Fibroblast of peridontal ligament (primary cell): ENCODE data around the gene NRG2.

Experiments used
- DNase-seq: peaks from one replicate; pipeline ENCODE4 v3.0.0-alpha.2; 2010; ENCODE audit errors: extremely low read depth

NRG2 gene

DNA sequence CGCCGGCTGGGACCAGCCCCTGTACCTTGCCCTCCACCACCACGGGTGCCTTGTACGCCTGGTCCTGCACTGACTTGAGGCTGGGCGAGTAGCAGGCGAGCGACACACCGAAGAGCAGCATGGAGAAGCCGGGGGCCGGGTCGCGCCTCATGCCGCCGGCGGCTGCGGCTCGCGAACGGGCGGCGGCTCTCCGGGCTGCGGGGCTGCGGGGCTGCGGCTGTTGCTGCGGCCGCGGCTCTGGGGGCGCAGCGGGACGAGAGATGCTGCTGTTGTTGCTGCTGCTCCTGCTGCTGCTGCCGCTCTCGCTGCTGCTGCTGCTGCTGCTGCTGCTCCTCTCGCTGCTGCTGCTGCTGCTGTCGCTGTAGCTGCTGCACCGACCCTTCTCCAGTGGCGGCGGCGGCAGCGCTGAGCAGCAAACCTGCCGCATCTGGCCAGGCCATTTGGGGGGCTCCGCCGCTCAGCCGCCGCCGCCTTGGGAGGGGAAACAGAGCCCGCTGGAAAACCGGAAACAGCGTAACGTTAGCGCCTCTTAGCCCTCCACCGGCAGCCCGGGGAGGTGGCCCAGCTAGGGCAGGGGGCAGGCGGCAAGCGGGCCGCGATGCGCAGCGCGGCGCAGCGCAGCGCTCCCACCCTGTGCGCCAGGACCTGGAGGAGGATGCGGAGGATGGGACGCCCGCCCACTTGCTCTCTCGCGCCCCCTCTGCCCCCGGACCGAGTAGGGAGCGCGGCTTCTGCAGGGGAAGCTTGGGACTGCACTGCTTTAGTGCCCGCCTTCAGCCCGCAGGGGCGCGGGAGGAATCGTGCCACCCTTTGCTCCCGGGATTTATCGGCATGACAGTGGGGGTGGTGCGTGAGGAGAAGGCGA, at the start of gene NRG2:
NRG2 (minus strand) TSS at position 657 of the 865 bp plus-strand sequence.
- peak; percentile 53 for DNase-seq

DNA sequence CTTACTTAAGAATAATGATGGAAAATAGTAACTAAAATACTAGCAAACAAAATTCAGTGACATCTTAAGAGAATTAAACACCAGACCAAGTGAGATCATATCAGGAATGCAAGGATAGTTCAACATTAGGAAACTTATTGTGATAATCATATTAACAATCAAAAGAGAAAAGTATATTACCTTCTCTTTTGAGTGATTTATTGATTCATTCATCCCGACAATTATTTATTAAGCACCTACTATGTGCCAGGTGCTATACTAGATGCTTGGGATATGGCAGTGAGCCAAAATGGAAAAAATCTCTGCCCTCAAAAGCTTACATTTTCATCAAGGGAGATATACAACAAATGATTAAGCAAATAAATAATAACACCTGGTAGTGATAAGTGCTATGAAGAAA, 47.2 kb upstream of the NRG2 start:
- no peak for DNase-seq

DNA sequence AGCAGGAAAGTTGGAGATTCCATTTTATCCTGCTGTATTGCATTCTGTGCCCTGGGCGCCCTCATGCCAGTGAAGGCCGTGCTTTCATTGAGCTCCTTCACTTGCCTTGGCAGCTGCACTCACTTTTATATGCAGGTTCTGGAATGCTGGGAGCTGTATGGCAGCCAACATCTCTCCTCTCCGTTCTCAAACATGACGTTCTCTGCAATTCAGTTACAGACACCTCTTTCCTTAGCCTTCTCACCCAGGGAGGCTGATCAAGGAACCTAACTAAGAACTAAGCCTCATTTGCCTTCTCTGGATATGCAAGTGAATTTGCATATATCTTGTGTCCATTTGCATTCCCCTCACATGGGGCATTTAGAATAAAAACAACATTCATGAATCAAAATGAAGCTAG, 41.4 kb upstream of the NRG2 start:
- no peak for DNase-seq

DNA sequence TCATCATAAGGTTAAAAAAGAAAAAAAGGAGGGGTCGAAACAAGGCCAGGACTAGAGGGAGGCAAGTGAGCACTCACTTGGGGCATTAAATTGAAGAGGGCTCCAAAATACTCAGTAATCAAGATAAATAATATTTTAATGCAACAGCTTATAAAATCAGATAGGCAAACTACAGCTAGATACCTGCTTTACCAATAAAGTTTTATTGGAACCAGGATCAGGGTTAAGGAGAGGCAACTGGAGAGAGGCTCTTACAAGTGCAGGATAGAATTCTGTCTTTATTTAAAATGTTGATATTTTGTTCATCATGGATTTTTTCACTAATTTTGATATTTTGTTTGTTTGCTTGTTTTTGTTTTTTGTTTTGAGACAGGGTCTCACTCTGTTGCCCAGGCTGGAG, 40.6 kb upstream of the NRG2 start:
- DNase-seq = no peak

DNA sequence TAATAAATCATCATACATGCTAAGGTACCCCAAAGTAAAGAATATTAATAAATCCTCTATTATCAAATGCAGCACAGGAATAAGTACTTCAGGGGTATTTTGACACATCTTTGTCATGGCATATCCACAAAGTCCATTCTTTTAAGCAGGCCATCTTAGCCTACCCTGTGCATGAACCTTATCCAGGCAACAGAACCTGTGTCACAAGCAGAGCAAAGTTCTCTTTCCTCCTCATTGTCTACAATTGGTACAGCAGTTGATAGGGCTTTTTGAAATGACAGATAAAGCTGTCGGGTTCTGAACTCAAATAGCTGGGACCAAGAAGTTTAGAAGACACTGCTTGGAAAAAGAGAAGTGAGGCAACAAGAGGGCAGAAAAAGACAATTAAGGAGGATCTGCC, 40.0 kb upstream of the NRG2 start:
- no peak for DNase-seq

DNA sequence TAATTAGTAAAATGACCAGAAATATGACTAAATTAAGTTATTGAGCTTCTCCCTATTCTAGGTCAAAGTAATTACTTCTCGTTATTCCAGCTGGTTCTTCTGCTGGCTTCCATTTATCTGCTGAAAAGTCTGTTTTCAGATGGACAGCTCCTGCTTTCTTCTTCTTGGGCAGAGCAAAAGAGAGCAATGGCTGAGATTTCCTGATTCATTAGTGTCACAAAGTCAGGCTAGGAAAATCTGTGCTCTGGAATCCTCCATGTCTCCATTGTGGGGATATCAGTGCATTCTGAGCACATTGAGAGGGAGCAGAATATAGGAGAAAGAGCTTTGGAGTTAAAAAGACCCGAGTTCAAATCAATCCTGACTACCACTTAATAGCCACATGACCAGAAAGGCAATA, 33.7 kb upstream of the NRG2 start:
- peak; percentile 5 for DNase-seq

DNA sequence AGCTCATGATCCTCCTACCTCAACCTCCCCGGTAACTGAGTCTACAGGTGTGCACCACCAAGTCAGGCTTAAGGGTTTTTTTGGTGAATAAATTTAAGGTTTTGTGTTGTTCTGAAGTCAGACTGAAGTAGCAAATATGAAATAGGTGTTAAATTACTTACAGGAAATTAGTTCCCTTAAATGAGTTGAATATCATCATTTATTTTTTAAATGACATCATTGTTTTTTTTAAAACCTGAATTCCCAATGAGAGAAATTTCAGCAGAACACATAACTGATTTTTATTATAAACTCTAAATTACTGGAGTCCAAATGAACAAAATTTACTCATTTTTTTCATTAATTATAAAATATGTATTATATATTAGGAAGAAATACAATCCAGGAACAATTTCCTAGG, 33.0 kb upstream of the NRG2 start:
- no peak for DNase-seq

DNA sequence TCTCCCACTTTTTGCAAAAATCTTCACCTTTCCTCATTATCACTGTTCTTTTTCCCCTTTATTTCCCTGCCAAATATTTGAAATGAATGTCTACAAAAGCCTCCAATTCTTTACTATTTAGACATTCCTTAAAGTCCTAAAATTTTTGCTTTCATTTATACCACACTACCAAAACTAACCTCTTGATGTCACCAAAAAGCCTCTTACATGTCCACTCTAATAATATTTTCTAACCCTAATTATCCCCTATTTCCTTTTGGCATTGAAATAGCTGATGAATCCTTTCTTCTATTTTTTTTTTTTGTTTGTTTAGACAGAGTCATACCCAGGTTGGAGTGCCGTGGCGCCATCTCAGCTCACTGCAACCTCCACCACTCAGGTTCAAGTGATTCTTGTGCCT, 32.3 kb upstream of the NRG2 start:
- DNase-seq = peak; percentile 47

DNA sequence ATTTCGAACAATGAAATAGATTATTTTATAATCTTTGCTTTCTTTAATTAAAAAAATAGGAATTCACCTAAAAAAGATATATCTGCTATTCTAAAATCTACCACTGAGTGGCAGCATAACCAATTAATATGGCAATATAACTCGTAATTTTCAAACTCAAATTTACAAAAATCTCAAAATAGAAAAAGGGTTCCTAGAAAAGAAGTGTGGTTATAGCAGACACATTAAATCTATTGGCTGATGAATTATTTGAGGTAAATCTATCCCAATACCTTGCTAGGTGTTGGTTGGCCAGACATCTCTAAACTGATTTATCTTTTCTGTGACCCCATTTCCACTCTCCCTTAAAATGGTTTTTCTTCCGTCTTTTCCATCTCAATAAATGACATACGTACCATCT, 30.2 kb upstream of the NRG2 start:
- DNase-seq = peak; percentile 62

DNA sequence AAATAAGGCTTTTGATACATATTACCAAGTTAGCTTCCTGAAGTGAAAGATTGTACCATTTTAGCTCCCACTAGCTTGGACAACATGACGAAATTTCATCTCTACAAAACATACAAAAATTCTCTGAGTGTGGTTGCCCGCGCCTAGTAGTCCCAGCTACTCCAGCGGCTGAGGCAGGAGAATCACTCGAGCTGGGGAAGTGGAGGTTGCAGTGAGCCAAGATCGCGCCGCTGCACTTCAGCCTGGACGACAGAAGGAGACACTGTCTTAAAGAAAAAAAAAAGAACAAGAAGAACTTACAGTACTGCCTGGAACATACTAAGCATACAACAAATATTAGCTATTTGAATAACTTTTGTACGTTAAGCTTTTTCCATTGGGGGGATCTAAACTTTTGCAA, 29.7 kb upstream of the NRG2 start:
- no peak for DNase-seq

DNA sequence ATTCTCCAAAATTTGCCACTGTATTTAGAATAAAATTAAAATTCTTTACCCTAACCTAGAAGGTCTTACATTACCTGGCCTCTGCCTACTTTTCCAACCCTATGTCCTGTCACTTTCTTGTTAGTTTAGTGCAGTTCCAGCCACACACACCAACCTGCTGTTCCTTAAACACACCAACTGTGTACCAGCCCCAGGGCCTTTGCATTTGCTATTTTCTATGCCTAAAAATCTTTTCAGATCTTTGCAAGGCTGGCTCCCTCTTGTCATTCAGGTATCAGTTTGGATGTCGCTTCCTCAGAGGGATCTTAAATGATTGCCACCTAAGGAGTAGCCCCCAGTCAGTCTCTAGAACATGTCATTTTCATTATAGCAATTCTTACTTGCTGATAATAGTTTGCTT, 17.7 kb upstream of the NRG2 start:
- DNase-seq = no peak

DNA sequence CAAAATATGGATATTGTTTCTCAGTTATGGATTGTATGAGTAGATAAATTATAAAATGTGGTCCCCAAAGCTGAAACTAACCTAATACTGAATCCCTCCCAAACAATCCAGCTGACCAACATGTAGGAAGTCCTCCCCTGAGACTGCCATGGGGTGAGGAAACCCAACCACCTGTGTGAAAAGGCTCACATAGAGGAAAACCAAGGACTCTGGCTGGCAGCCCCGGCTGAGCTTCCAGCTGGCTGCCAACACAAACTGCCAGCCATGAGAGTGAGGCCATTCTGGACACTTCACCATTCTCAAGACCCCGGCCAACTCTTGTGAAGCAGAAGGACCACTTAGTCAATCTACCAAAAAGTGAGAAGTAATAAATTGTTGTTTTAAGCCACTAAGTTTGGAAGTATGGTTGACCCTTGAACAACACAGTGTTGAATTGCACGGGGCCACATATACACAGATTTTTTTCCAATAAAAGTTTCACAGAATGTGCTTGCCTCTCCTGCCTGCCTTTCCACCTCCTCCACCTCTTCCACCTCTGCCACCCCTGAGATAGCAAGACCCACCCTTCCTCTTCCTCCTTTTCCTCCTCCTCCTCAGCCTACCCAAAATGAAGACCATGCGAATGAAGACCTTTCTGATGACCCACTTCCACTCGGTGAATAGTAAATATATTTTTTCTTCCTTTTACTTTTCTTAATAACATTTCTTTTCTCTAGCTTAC, 15.3 kb upstream of the NRG2 start:
- no peak for DNase-seq

DNA sequence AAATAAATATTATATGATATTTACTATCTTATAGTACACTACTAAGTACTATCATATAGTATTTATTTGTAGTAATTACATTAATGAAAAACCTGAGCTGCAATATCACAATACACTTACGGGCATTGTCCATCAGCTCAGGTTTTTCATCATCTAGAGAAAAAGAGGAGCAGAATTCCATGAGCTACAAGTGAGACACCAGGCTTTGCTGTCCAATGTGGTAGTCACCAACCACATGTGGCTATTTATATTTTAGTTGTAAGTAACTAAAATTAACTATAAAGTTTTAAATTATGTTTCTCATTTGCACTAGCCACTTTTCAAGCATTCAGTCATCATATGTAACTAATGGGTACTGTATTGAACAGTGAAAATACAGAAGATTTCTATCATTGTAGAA, 13.8 kb upstream of the NRG2 start:
- DNase-seq = no peak

DNA sequence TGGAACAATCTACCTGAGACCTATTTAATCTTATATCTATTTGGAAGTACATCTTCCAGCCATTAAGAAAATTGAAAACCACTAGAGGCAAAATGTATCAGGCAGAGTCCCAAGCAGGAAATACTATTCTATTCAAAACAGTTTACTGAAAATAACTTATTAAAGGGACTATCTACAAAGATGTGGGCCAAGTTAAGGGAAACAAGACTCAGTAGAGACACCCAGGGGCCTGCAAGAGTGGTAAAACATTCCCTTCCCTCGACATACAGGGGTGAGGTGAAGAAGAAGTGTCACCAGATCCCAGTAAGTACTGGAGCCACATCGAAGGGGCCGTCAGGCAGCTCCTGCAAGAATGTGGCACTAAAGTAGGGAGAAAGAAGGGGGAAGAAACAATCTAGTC, 12.1 kb upstream of the NRG2 start:
- DNase-seq = no peak

DNA sequence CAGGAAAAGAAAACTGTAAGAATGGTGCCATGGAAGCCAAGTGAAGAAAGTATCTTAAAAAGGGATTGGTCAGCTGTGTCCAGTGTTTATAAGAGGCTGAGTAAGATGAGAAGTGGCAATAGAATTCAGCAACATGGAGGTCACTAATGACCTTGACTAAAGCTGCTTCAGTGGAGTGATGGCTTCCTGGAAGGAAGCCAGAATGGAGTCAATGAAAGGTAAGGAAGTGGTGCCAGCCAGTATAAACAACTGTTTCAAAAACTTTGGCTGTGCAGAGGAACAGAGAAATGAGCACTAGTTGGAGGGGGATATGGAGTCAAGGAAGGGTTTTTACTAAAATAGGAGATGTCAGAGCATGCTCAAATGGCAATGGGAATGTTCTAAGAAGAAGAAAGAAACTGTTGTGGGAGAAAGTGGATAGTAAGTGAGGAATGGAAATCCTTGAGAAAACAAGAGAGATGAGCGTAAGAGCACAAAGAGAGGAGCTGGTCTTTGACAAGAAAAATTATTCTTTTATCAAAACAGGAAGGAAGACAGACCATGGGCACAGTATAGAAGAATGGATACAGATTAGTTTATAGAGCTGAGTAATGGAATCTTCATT, 11.1 kb upstream of the NRG2 start:
- DNase-seq = no peak

DNA sequence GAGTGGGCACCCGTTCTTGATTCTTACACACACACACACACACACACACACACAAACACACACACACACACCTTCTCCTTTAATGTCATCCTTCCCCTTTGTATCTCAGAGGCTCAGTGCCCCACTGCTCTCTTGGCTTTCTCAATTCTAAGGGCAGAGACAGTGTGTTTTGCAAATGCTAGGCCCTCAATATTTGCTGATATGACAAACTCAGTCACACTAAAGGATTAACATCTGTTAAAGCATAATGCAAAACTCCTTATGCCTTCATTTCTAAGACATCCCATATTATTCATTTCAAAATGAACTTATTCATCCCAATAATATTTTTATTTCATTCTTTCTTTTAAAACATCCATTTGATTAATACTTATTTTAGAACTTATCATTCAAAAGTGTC, 8.9 kb upstream of the NRG2 start:
- no peak for DNase-seq

DNA sequence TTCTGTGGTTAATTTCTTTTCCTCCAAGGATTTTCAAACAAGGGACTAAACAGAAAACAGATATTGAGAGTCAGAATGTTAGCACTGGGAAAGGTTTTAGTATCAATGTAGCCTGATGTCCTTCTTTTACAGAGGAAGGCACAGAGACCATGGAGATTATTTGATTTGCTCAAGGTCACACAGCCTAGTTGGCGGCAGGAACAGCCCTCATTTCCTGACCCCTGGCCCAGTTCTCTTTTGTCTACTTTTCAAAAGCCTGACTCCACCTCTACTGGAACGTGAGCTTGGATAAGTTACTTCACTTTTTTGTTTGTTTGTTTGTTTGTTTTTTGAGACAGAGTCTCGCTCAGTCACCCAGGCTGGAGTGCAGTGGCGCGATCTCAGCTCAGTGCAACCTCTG, 6.6 kb upstream of the NRG2 start:
- no peak for DNase-seq

DNA sequence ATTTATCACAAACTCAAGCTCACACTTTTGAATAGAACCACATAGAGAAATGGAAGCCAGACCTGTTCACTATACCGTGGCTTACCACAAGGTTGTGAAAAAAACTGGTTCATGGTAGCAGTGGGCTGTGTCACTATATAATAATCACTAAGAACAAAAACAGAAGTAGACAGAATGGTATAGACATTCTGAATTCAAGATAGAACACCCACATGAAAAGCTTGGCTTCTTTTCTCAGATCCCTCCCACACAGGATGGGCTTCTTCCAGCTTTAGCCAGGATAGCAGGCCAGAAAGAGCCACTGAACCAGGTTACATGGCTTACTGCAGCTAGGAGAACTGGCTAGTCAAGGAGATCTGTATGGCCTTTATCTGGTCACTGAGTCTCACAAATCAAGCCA, 6.1 kb upstream of the NRG2 start:
- no peak for DNase-seq

DNA sequence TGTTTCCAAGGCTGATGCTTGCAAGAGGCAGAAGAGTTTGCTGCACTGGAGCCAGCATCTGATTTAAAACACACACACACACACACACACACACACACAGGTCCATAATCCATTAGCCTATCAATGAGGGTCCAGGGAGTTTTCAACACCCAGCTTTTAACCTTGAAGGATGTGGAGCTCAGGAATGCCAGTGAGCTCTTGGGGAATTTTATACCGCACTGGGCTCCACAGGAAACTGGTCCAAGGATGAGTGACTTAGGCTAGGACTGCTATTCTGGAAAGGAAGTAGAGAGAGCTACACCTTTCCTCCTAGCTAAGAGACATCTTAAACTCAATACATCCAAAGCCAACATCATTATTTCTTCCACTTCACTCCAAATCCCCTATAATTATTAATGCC, 942 bp upstream of the NRG2 start:
- no peak for DNase-seq

DNA sequence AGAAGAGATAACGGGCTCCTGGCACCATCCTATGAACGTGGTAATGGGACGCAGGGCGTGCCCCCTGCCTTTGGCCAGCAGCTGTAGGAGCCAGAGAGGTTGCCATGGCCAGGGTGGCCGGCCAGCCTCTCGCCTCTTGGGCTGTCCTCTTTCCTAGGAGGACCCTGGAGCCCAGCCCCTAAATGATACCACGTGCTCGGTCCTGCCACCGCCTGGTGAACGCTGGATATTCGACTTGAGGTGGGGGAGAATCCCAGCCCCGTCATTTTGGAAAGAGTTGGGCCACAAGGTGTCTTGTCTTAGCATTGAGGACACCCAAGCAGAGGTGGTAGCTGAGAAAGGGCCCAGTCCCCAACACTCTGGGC, 391 bp upstream of the NRG2 start:
- no peak for DNase-seq

DNA sequence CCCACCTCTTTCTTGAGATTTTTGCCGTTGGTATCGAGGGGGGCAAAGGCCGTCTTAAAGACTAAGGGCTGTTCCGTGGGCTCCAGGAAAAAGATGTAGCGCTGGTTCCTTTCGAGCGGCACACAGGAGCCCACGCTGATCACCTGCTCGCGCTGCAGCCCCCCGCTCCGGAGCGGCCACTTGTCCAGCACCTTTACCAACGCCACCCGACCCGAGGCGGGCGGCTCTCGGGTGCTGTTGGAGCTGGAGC, 781 bp downstream of the NRG2 start:
- DNase-seq = no peak

DNA sequence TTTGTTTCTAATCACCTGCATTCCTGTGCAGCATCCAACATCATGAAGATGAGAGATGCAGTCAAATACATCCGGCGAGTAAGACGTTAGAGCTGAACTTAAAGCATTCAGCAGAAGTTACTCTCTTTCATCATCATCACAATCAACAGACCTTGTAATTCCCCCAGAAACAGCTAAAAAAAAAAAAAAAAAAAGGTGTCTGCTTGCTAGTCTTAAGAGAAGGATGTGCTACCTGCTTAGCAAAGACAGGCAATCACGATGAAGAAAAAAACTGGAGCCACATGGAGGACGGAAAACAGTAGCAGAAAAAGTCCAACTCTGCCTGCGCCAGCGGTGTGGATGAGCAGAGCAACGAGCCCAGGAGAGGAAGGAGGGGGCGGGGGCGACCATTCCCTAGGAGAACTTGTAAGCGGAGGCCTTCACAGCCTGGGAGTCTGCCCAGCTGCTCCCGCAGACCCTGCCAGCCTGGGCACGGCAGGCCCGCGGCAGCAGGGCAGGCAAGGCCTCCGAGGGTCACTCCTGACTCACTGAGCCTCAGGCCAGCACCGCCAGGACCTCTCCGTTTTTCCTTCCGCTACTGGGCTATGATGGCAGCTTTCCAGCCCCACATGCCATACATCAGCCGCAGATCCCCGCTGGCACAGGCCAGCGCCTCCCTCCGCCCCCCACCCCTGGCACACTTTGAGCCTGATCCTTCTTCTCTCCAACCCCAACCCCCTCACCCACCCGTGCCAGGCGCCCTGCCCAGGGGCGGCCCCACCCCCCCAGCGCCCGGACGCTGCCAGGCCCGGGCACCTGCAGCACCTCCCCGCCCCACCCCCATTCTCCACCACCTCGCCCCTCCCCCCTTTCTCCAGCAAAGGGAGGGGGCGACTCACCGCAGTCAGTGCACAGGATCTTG, 1.4 kb downstream of the NRG2 start:
- DNase-seq = peak; percentile 48
